Adipocyte (in vitro differentiated cells): ENCODE measurements around the gene GP1BB.
A peak's percentile ranks its signal among the peaks of the same experiment; 100 is the strongest.

Source experiments
- DNase-seq: peaks from one replicate; pipeline ENCODE4 v3.0.0-alpha.2; 2015; ENCODE audit warnings: low read depth
- H3K27me3 ChIP-seq: replicated peaks from 2 replicates; pipeline ENCODE4 v1.7.0; 2013; ENCODE audit warnings: mild to moderate bottlenecking, low read length, moderate library complexity; ENCODE audit not compliant: control insufficient read depth, insufficient read depth
- H3K36me3 ChIP-seq: 2 replicates; pipeline ENCODE4 v1.7.0; 2013; ENCODE audit warnings: low read length, mild to moderate bottlenecking, moderate library complexity; ENCODE audit not compliant: control insufficient read depth, insufficient read depth, severe bottlenecking
- H3K4me1 ChIP-seq: 2 replicates; pipeline ENCODE4 v1.7.0; 2013; ENCODE audit warnings: mild to moderate bottlenecking, low read length, moderate library complexity; ENCODE audit not compliant: control insufficient read depth, insufficient read depth
- H3K4me3 ChIP-seq: 2 replicates; pipeline ENCODE4 v1.7.0; 2013; ENCODE audit warnings: mild to moderate bottlenecking, low read length, moderate library complexity
- H3K9ac ChIP-seq: 2 replicates; pipeline ENCODE4 v1.7.0; 2013; ENCODE audit warnings: mild to moderate bottlenecking, low read length, moderate library complexity
- H3K9me3 ChIP-seq: 2 replicates; pipeline ENCODE4 v1.7.0; 2013; ENCODE audit warnings: mild to moderate bottlenecking, low read length, moderate library complexity; ENCODE audit not compliant: control insufficient read depth

GP1BB gene

DNA sequence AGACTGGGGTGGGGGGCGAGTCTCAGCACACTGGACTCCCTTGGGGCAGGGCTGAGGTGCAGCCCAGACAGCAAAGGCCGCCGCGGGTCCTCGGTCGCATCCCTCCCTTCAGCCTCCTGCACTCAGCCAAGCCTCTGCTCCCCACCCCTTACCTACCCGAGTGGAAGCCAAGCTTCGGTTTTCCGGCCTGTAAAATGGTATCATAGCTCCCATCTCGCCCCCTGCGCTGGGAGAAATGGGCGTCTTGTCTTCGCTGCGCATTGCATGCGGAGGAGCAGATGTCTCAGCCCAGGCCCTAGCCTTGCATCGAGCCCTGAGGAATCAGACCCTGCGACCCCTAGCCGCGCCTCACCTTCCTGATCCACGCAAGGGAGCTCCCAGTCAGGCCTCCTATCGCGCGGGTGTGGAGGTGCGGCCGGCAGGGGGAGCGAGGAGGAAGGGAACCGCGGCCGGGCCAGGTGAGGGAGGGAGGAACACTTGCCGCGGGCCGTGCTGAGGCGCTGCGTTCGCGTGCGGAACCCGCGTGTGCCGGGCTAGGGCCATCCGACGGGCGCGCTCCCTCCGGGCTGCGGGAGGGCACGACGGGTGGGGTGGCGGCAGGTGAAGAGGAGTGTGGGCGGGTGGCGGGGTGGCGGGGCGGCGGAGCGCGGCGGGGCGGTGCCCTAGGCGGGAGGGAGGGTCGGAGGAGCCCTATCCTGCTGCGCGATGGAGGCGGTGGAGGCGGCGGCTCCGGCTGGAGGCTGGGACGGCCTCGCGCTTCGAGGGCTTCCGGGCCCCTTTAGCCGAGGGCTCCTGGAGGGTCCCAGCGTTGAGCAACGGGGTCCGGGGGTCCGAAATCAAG lies 33.2 kb downstream of the GP1BB start:
- H3K4me1 ChIP-seq, result peaks cover 3% of the 10 kb centered on the region
- H3K9ac ChIP-seq, result no peak overlapping the region
- no peaks in the 10 kb centered on the region for H3K36me3 ChIP-seq
- peak; percentile 18 for DNase-seq
- H3K27me3 ChIP-seq, result peaks cover 43% of the 10 kb centered on the region
- no peak overlapping the region for H3K4me3 ChIP-seq
- H3K9me3 ChIP-seq, result no peaks in the 10 kb centered on the region

DNA sequence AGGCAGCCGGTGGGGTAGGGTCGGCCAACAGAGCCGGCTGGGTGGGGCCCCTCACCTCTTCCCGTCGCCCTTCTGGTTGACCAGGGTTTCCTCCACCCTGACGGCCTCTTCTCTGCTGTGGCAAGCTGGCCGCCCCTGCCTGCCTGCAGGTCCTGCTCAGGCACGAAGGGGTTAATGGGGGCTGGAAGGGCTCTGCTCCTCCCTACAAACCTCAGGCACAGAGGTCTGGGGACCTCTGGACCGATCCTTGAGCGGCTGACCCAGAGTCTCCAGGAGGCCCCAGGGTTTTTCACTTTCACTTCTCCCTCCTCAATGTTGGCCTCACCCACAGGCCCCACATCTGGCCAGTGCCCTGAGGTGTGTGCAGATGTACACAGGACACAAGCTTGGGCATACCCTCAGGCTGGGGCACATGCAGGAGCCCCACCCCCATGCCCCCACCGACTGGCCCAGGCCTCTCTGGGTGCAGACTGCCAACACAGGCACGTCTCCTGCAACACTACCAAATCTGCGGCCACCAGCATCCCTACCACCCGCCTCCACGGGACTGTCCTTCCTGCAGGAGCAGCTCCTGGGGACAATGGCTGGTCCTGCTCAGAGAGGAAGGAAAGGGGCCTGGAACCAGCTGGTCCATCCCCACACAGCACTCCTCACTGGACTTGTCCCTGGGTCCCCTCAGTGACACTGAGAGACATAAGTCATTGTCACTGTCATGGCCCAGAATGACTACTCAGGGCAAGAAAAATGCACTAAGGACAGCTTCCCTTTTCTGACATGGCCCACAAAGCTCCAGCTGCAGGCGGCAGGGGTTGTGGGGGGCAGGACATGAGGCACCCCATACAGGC lies 34.0 kb downstream of the GP1BB start:
- peaks cover 38% of the 10 kb centered on the region for H3K27me3 ChIP-seq
- H3K36me3 ChIP-seq, result no peaks in the 10 kb centered on the region
- H3K4me3 ChIP-seq, result no peak overlapping the region
- H3K4me1 ChIP-seq, result peaks cover 3% of the 10 kb centered on the region
- H3K9me3 ChIP-seq, result no peaks in the 10 kb centered on the region
- H3K9ac ChIP-seq, result no peak overlapping the region
- DNase-seq, result no peak

DNA sequence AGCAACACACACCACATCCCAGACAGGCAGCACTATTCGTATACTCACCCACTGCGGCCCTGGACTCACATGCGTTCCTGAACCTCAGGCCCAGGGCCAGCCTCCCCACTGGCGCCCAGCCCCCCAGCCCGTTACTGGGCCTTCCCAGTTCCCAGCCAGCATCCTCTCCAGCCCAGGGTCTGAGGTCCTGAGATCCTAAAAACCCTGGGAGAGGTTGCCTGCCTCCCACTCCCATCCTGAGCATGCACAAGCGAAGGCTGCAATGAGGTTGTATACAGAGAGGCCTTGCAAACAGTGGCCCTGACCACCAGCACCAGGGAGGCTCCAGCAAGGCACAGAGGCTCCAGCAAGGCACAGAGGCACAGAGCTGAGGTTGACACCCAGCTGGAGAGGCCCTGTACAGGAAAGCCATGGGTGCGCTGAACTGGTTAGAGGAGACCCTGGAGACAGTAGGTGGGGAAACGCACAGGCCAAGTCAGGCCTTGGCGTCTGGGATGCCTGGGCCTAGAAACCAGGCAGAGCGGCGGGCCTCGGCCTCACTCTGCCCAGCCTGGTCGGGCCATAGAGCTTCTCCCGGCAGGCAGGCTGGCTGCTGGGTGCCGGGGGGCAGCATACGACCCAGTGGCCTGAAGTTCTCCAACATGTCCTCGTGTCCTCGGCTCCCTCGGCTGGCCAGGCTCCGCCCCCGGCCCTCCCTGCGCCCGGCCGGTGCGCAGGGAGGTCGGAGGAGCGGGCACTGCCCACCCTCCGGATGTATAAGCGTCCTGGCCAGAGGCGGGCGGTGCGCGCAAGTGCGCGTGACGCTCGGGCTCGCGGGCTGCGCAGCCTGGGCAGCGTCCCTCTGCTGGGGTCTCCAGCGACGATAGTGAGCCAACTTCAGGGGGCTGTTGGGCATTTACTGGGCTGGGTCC lies 34.9 kb downstream of the GP1BB start:
- no peak overlapping the region for H3K9ac ChIP-seq
- H3K9me3 ChIP-seq, result no peaks in the 10 kb centered on the region
- H3K4me1 ChIP-seq, result peaks cover 3% of the 10 kb centered on the region
- peaks cover 41% of the 10 kb centered on the region for H3K27me3 ChIP-seq
- no peak overlapping the region for H3K4me3 ChIP-seq
- H3K36me3 ChIP-seq, result no peaks in the 10 kb centered on the region
- DNase-seq, result no peak

DNA sequence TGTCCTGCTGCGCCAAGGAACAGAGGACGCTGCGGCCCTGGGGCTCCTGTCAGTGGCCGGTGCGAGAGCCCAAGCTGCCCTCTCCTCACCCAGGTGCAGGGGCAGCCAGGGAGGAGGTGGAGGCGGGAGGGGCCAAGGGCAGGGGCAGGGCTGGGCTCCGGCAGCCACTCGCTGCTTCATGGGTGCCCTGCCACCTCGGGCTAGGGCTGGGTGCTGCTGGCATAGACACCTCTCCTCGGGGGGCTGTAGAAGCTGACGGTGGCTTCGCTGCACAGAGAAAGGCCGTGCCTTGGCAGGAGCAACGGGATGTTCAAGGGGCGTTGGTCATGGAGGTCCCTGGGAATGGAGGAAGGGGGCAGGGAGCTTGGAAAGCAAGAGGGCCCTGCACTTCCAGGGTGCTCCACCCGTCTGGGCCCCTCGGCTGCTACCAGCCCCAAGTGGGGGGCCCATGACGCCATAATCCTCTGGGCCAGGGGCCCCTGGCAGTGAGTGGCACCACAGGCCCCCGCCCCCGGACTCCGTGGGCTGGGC lies 35.6 kb downstream of the GP1BB start:
- H3K27me3 ChIP-seq, result peaks cover 40% of the 10 kb centered on the region
- peaks cover 3% of the 10 kb centered on the region for H3K4me1 ChIP-seq
- DNase-seq, result no peak
- no peak overlapping the region for H3K4me3 ChIP-seq
- H3K36me3 ChIP-seq, result no peaks in the 10 kb centered on the region
- no peaks in the 10 kb centered on the region for H3K9me3 ChIP-seq
- H3K9ac ChIP-seq, result no peak overlapping the region

GRCh38 chr22:19759427-19760057 lies 36.2 kb downstream of the GP1BB start:
- H3K9ac ChIP-seq, result no peak overlapping the region
- DNase-seq, result no peak
- H3K4me3 ChIP-seq, result no peak overlapping the region
- peaks cover 38% of the 10 kb centered on the region for H3K27me3 ChIP-seq
- peaks cover 3% of the 10 kb centered on the region for H3K4me1 ChIP-seq
- H3K9me3 ChIP-seq, result no peaks in the 10 kb centered on the region
- no peaks in the 10 kb centered on the region for H3K36me3 ChIP-seq

DNA sequence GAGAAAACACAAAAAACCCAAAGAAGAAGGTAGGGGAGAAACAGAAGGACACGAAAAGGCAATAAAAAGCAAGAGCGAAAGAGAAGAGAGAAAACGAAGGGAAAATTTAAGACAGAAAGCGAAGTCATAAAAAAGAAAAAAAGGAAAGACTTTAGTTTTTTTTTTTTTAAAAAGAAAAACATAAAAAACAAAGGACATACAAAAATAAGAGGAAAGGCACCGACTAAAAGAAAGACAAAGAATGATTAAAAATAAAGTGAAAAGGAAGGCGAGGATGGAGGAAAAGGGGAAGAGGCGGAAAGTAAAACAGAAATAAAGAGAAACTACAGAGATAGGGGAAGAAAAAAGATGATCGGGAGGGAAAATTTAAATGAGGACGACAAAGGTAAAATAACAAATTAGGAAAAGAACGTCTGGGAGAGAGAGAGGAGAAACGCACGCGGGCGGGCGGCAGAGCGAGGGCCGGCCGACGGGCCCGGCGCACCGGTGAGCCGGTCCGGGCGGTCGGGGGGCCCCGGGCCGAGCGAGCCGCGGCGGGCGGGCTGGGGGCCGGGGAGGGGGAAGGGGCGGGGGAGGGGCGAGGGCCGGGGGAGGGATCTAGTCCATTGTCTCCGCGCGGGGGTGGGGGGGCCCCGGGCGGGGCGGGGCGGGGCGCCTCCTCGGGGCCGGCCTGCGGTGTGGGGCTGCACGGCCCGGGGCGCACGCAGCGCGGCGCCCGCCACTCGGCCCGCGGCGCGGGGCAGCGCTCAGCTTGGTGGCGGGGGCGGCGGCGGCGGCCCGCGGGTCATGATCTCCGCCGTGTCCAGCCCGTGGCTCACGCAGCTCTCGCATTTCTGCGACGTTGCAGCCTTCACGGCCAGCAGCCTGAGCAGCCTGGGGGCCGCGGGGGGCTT lies 37.0 kb downstream of the GP1BB start, which contains the start of gene TBX1:
Gene TBX1 (plus strand): TSS at position 721 of the 893 bp plus-strand sequence. CDS start 66 bp downstream, at position 787.
- H3K27me3 ChIP-seq, result peaks cover 34% of the 10 kb centered on the region
- H3K4me1 ChIP-seq, result peaks cover 3% of the 10 kb centered on the region
- H3K9me3 ChIP-seq, result no peaks in the 10 kb centered on the region
- no peaks in the 10 kb centered on the region for H3K36me3 ChIP-seq
- peak within 1 kb of the TSS; percentile 45 for H3K9ac ChIP-seq
- peak within 1 kb of the TSS; percentile 47 for H3K4me3 ChIP-seq
- DNase-seq, result peak; percentile 47

DNA sequence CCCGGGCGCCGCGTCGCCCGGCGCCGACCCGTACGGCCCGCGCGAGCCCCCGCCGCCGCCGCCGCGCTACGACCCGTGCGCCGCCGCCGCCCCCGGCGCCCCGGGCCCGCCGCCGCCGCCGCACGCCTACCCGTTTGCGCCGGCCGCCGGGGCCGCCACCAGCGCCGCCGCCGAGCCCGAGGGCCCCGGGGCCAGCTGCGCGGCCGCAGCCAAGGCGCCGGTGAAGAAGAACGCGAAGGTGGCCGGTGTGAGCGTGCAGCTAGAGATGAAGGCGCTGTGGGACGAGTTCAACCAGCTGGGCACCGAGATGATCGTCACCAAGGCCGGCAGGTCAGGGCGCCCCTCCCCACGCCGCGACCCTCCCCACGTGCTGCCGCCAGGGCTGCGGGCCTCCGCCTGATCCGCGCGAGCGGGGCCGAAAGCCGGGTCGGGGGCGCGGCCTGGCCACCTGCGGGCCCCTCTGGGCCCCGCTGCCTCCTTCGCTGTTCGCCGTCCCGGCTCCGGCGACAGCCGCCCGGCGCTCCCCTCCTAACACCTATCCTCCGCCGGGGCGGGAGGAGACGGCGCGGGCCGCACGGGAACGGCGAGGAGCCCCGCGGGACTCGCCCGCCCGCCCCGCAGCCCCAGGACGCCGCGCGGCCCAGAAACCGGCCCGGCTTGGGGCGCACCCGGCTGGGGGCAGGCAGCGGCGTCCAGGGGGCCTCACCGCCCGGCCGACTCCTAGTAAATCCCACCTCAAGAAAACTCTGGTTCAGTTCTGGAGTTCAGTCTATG lies 37.8 kb downstream of the GP1BB start:
- H3K4me3 ChIP-seq, result peak overlapping the region; percentile 47
- peaks cover 31% of the 10 kb centered on the region for H3K27me3 ChIP-seq
- peaks cover 3% of the 10 kb centered on the region for H3K4me1 ChIP-seq
- DNase-seq, result peak; percentile 50
- H3K9me3 ChIP-seq, result no peaks in the 10 kb centered on the region
- H3K36me3 ChIP-seq, result no peaks in the 10 kb centered on the region
- H3K9ac ChIP-seq, result peak overlapping the region; percentile 45

DNA sequence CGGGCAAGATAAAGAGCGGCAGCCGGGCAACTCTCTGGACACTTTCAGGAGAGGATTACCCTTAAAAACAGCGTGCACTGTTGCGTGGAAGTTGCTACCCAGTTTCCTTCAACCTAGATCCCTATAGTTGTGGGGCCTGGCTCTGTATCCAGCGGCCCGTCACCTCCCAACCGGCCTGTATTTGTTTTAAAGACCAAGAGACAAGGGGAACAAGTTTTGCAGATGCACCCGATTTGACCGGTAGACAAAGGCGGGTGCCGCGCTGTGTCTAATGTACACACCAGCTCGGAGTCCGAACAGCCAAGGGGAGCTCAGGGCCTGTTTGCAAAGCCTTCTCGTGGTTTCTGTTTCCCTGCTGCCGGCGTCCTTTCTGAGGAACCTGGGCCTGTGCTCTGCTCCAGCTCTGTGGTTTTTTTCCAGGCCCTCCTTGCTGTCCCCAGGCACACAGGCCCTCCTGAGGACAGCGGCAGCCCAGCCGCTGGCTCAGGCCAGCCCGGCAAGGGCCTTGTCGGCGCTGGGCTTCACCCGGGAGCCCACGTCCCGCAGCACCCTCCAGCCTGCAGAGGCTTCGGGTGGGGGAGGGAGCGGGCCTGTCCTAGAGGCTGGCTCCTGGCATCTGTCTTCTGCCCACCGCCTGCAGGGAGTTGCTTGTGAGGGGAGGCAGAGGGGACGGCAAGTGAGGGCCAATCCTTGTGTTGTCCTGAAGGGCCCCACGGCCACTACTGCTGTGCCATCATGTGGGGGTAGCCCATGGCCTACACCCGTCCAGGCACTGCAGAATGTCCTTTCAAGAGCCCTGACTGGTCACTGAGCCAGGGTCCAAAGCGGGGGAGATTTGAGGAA lies 38.6 kb downstream of the GP1BB start:
- DNase-seq, result no peak
- no peaks in the 10 kb centered on the region for H3K9me3 ChIP-seq
- peak overlapping the region; percentile 45 for H3K9ac ChIP-seq
- peak overlapping the region; percentile 47 for H3K4me3 ChIP-seq
- peaks cover 27% of the 10 kb centered on the region for H3K27me3 ChIP-seq
- no peaks in the 10 kb centered on the region for H3K36me3 ChIP-seq
- peaks cover 3% of the 10 kb centered on the region for H3K4me1 ChIP-seq
